Embryonic facial prominence (tissue), 1 donor: ENCODE results near the gene CCDC154.
"Not testable (repeated sequence)": the region's sequence is repeated elsewhere in the genome, so short reads cannot be mapped to it uniquely, and the experiment has no call there.

Experiments used
- DNase-seq: peaks from one replicate; pipeline ENCODE4 v3.0.0-alpha.2; 2016; ENCODE audit errors: extremely low spot score

CCDC154 gene

DNA sequence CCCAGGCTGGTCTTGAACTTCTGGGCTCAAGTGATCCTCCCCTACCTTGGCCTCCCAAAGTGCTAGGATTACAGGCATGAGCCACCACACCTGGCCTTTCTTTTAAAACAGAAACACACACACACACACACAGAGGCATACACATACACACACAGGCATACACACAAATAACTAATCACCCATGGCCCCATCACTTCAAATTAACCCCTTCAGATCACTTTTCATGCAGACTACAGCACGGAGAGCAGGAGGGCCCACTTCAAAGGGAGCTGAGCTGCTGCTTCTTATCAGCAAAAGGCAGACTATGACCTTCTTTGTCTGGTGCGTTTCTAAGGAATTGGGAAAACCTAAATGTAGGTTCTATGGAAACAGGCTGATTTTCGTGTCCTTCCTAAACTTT is 28.6 kb upstream of the CCDC154 start:
- DNase-seq = no peak

DNA sequence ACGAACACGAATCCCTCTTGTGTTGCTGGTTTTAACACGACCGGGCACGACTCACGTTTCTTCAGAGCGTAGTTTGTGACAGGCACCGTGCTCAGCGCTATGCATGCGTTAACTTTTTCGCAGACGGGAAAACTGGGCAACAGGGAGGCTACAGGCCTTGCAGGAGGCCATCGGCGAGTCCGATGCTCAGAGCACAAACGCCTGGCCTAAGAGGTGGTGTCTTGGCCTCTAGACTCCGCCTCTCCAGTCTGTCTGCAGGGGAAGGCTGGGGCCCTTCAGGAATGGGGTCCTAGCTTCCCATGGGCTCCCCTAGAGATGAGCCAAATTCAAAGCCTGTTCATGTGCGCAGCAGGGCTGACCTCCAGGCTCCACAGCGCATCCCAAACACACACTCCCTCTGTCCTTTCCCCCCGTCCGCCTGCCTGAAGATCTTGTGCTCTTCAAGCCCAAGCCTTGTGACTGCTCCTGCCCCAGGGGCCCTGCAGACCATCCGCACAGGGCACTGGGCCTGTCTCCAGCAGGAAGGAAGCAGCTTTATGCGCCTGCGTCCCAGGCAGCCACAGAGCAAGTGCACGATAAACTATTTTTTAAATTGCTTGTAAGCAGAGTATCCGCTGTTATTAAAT is 27.3 kb upstream of the CCDC154 start:
- DNase-seq = no peak

DNA sequence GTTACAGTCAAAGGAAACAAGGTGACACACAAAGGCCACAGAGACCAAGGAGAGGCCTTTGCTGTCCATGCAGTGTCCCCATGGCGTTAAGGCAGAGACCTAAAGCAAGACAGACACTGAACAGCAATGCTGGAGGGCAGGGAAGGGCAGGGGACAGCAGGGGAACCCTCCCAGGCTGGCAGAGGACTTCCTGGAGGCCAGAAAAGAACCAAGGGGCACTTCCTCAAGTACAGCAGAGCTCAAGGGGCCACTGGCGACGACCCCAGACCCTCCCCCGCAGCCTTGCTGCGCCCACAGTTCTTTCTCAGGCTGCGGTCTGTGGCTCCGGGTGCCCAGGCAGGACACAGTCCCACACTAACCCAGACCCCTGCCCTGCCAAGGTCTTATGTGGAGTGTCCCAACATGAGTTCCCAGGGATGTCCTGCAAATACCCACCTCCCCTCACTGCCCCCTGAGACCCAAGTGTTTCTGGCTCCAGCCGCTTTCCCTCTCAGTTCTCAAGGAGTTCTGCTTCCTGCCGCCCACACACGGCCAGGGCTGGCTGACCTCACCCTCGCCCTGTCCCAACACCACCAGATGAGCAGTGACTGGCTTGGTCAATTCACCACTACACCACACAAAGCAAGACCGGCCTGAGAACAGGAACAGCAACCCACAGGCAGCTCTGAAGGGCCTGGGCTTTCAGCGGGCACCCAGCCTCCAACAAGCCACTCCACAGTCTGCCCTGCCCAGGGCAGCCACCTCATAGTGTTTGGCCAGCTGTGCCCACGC is 26.3 kb upstream of the CCDC154 start:
- no peak for DNase-seq

DNA sequence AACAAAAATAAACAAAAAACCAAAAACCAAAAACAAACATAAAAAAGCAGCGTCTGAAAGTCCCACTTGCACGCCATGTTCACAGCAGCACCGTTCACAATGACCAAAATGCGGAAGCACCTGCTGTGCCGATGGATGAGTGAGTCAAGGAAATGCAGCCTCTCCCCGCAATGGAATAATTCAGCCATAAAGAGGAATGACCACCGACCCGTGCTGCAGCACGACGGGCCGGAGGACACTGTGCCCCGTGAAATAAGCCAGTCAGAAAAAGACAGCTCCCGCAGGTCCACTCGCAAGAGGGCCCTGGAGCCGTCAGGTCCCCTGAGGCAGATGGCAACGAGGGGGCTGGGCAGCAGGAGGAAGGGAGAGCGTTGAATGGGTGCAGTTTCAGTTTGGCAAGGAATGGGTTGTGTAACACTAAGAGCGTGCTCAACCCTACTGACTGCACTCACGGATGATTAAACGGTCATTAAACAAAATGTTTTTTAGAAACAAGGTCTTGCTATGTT is 25.4 kb upstream of the CCDC154 start:
- DNase-seq = no peak

DNA sequence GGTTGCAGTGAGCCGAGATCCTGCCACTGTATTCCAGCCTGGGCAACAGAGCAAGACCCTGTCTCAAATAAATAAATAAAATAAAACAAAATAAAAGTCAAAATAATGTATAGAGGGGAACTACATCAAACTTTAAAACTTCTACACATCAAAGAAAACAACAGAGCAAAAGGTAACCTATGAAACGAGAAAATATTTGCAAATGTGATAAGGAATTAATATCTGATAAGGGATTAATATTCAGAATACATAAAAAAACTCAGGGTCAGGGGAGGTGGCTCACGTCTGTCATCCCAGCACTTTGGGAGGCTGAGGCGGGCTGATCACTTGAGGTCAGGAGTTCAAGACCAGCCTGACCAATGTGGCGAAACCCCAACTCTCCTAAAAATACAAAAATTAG is 24.8 kb upstream of the CCDC154 start:
- DNase-seq = not testable (repeated sequence)

DNA sequence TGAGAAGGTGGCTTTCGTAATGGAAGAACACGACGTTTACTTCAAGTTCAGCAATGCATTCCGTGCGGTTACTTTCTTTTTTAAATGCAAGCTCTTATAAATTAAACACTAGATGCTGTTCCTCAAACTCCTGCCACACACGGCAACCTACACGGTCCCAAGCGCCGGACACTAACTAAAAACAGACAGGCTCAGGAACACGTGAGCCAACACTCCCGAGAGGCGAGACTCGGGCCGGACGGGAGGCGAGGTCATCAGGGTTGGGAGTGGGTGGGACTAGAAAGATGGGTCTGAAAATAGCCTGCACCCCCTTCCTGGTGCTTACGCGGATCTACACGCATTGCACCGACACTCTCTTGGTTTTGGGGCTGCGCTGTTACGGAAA is 24.1 kb upstream of the CCDC154 start:
- DNase-seq = no peak

DNA sequence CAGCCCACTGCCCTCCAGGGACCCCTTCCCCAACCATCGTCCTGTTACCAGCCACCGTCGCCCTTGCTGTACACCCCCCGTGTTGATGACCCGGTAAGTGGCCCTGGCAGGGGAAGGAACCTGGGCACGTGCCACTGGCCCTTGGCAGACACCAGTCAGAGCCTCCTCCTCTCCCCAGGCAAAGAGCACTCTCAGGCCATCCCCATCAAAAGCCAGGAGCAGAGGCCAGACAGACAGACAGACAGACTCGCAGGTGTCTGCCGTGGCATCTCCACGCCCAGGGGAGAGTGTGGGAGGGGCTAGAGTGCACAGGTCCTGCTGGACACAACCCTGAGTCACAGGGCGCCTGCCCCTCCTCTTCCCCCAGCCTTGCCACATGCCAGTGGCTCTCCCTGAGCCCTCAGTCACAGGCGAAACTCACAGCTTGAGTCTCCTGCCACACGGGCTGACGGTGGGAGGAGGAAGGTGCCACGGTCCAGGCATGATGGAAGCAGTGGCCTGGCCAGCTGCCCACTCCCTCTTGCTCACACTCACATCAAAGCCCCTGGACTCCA is 22.7 kb upstream of the CCDC154 start:
- no peak for DNase-seq

DNA sequence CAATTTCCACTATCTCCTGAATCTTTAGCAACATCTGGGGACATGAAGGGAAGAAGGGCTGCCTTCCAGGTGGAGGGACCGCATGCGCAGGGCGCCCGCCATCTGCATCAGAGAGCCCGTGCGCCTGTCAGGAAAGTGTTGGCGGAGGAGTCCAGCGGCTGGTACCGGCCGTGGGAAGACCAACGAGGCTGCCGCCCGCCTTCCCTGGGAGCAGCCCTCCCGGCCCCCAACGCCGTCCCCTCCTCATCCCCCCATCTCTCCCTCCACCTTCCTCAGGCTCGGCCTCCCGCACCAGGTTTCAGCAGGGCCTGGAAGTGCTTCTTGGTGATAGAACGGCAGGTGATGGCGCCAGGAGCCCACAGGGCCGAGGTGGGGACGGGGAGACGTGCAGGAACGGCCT is 21.7 kb upstream of the CCDC154 start:
- no peak for DNase-seq

DNA sequence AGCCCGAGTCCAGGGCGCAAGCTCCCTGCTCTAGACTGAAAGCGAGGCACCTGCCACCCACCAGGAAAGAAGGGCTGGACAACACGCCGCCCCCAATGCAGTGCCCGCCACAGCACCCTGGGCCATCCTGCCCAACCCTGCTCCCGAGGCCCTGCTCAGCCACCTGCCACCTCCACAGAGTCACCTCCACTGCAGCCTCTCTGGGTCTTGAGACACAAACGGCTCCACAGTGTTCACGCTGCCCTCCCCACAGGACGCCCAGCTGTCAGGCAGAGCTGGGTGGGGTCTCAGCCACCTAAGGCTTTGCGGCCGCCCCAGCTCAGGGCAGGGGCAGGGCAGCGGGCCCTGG is 21.2 kb upstream of the CCDC154 start:
- no peak for DNase-seq

DNA sequence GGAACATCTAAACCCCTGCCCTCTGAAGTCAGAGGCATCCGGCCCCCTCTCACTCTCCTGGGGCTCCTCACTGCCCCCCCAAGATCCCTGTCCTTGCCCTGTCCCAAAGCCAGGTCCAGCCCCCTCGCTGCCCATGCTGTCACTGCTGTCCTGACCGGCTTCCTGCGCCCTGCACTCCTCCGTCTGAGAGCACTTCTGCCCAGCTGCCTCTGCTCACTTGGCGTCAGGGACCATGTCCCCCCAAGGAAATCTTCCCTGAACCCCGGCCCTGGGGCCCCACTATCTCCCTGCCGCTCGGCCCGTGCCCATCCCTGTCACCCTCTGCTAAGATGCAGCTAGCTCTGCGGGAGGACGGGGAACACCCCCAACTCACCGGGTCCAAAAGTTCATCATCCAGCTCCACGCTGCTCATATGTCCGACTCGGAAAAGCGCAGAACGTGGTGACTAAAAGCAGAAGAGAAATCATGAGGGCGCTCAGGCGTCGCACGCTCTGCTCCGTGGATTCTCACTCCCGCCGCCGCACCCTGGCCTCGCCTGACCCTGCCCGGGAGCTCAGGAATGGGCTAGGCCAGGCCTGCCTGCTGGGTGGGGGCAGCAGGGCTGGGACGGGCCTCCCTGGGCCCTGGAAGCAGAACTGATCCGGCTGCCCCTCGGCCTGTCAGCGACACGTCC is 20.7 kb upstream of the CCDC154 start:
- DNase-seq = no peak

DNA sequence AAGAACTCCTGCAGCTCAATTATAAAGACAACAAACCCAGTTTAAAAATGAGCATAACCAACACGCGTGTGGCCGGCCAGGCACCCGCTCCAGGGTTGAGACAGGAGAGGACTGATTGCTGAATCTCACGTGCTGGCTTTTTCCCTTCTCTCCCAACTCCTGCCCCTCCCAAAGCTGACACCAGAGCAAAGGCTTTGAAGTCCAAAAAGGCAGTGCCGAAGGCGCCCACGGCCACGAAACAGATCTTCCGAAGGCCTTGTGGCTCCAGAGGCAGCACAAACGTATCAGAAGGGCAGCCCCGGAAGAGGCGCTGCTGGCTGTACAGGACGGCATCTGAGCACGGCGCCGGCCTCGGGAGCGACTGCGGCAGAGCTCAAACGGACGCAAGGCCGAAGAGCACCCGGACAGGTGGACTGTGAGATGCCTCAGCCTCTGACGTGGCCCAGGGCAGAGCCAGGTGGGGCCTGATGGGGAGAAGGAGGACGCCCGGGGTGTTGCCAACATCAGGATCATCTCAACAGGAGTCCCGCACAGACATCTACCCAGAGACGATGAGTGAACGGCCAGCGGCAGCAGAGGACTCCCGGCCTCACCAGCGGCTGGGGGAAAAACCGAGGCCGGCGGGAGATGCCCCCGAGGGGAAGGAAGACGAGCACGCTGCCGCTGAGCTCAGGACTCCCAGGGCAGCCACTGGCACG is 20.0 kb upstream of the CCDC154 start:
- DNase-seq = no peak

DNA sequence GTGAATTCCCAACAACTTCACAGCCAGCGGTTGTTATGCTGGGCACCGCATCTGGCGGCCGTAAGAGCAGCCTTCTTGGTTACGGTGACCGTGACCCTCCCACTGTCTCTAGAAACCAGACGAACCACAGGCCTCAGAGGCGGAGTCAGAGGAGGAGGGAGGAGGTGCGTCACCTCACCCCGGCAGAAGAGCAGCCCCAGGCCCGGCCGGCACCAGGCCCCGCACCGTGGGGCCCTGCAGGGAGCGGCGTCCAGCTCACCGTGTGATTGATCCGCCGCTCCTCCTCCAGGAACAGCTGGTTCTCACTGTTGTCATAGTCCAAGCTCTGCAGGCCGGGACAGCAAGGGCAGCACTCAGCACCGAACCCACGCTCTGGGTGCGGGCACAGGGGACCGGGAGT is 16.8 kb upstream of the CCDC154 start:
- DNase-seq = no peak

DNA sequence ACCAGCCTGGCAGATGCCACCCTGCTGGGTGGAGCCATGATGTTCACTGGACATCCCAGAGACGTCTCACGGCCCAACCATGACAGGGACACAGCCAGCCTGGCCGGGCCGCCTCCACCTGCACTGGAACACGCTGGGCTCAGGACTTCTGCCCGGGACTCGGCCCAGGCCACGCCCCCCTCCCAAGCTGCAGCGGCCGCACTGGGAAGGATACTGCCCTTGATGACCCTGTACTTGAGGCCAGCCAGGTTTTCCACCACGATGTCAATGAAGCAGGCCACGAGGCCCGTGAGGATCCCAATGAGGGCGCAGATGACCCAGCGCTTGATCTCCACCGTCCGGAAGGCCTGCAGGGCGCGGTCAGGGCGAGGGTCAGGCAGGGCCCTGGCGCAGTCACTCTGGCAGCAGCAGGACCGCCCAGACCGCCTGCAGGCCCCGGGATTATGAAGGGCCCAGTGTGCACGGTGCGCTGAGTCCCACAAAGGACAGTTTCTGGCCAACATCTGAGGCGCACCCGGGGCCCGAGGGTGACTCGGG is 16.3 kb upstream of the CCDC154 start:
- no peak for DNase-seq

DNA sequence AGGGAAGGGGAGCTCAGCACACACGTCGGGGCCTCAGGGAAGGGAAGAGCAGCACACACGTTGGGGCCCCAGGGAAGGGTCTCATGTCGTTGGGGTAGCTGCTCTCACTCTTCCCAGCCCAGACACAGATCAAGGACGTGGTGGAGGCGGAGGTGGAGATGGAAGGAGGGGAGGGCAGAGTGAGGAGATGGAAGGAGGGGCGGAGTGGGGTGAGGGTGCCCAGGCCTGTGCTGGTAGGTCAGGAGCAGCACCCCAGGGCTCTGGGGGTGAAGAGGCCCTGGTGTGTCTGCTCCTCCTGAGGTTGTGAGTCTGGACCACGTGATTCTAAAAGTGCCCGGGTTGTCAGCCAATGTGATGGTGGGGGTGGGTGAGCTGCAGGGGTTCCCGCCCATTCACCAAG is 15.6 kb upstream of the CCDC154 start:
- DNase-seq = no peak

DNA sequence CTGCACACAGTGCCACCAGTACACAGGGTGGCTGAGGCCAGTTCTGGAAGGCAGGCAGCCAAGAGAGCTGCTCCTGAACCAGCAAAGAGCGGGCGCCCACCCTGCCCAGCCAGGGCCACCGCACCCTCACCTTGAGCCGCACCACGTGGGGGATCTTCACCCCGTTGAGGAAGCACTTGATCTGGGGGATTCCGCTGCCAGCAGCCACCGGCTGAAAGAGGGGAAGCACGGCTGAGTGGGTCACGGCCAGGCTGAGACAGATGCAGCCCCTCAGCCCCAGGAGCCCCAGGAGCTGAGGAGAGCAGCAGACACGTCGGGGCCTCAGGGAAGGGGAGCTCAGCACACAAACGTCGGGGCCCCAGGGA is 14.6 kb upstream of the CCDC154 start:
- DNase-seq = no peak

DNA sequence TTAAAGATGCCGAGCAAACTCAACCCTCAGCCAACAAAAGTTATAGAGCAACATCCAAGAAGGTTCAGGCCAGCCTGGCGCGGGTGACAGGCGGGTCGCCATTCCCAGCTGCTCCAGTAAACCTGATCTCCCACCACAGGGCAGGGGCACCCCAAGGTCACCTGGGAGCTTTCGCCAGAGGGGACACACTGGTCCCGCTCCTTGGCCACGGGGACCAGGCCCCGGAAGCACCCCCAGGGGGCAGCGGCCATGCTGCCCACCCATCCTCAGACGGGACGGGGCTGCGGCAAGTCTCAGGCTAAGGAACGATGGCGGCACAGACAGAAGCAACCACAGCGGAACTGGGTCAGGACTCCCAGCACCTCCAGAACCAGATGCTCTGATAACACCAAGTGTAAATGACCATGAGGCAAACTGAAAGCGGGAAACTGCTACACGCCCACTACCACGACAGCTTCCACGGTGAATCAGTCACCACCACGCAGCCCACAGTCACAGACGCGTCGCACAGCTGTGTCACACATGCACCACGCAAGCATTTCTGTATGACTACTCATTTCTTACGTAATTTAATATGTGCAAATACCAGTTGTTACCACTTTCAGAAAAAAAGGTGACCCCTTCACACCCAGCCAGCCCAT is 14.1 kb upstream of the CCDC154 start:
- DNase-seq = no peak

DNA sequence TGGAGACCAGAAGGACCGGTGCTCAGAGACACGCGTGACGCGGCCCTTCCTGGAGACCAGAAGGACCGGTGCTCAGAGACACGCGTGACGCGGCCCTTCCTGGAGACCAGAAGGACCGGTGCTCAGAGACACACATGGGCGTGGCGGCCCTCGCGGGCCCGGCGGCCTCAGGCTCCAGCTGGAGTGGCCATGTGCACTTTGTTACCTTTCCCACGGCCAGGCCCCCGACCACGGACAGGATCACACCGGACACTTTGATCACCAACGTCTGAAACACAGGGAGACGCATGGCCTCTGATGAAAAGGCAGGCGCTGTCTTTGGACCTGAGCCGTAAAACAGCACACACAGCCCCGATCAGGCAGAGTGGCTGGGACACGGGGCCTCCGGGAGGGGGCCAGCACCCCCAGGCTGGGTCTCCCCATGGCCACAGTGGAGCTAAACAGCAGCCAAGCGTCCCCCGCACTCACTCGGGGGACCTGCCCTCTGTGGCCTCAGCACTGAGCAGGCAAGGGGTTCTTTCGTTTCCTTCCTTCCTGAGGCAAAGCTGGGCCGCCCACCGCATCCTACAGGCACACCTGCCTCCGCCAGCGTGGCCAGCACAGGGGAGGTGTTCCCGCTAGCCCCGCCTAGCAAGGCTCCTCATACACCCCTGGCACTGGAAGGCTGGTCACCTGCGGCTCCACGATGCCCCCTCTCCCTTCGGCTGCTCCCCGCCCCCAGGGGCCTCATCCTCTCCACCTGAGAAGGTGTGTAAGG is 13.3 kb upstream of the CCDC154 start:
- no peak for DNase-seq

DNA sequence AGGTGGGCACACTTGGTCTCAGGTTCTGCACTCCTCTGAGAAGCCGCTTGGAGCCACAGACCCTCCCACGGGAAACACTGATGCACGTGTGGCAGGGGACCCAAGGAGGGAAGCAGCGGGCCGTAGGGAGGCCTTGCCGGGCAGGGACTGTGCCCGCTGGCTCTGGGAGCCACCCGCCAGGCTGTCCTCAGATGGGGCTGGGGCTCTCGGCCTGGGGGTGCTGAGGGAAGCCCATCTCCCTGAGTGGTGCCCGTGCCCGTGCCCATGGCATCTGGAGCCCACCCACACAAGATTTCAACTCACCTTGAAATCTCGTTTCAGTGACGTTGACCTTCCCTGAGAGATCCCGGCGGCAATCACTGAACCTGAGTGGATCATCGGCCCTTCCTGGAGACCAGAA is 12.6 kb upstream of the CCDC154 start:
- no peak for DNase-seq

DNA sequence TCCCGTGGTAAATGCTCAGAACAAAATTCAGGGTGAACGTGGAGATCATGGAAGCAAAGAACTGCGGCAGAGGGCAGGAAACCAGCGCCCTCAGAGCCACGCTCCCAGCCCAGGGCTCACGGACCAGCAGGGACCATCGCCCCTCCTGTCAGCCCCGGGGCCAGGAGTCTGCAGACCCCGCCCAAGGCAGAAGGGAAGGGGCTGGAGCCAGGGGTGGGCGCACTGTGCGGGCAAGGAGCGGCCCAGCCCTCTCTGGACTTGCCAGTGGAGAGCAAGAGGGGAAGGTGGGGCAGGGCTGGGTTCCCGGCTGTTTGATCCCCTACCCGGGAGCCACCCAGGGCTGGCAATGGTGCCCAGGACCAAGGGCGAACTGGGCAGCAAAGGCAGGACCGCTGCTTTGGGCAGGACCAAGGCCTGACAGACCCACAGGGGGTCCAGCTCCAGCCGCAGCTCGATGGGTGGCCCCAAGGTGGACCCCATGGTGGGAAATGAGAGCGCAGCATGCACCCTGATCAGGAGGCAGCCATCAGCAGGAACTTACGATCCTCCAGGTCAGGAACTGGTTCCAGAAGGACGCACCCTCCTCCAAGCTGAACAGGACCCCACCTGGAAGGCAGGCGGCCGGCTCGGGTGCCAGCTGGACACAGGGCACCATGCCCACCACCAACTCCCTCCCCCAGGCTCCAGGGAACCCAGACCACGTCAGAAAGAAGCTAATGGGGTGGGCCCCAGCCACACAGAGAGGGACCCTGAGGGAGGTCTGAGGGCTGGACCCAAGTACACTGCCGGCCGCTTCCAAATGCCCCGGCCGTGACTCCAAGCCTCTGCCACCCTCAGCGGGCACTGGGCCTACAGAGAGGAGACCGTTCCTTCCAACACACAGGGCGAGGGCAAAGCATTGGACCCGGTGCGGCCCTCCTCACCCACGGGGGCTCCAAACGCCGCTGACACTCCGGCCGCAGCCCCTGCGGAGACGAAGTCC is 11.1 kb upstream of the CCDC154 start:
- DNase-seq = no peak

DNA sequence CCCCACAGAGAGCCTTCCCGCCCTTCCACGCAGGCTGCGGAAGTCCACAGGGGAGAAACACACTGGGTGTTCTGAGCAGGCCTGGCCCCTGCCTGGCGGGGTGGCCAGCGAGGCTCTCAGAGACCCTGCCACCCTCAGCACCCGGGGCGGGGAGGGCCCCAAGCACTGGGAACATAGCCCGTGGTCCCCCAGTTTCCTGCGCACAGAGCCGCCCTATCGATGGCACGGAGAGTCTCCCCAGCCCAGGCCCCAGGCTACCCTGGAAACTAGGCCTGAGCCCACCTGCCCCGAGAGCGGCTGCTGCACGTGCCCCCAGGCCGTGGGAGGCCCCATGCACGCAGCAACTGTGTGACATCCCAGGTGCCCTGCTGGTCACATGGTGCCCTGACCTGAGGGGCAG is 10.2 kb upstream of the CCDC154 start:
- no peak for DNase-seq
